ENCODE results near the gene NELL2. TPM values are rescaled to one million over a fixed set of nuclear protein-coding genes. Genes with fewer than 3 reads are reported as not detected.

Gene NELL2
- total and polyA plus RNA-seq, 9 of the 15 experiments (the other 6 are each of a cell fraction or from before 2014, with no cell fraction given) = 0.32 to 1.1 (median 0.53) TPM

DNA sequence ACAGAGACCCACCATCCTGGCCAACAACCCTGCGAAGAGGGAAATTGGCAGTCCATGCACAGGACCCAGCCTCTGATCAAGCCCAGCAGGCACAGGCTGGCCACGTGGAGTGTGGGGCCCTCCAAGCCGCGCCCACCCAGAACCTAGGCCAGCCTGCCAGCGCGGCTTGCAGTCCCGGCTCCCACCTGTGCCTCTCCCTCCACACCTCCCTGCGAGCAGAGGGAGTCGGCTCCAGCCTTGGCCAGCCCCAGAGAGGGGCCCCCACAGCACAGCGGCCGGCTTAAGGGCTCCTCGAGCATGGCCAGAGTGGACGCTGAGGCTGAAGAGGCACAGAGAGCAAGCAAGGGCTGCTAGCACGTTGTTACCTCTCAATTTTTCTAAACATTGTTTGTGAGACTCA is 373.4 kb downstream of the NELL2 start:
- BruUV-seq (replicated peaks) = no TSS peak
- TF ChIP-seq, protein P1, sequence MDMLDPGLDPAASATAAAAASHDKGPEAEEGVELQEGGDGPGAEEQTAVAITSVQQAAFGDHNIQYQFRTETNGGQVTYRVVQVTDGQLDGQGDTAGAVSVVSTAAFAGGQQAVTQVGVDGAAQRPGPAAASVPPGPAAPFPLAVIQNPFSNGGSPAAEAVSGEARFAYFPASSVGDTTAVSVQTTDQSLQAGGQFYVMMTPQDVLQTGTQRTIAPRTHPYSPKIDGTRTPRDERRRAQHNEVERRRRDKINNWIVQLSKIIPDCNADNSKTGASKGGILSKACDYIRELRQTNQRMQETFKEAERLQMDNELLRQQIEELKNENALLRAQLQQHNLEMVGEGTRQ (CRISPR knock-in tag; IDR thresholded peaks at IDR 0.05) = no peak
- TF ChIP-seq MTA2 (IDR thresholded peaks at IDR 0.05; ENCODE audit: low read depth) (no peak), ZNF133 (CRISPR knock-in tag; IDR thresholded peaks at IDR 0.05) (no peak), SRSF9 (IDR thresholded peaks at IDR 0.05; ENCODE audit: borderline replicate concordance, low read depth, low read length) (no peak), SMAD1 (IDR thresholded peaks at IDR 0.05; ENCODE audit: low read depth, low read length, partially characterized antibody) (no peak), RBM22 (IDR thresholded peaks at IDR 0.05; ENCODE audit: low read depth, low read length, poor library complexity, severe bottlenecking) (no peak), NCOR1 (IDR thresholded peaks at IDR 0.05) (no peak), MYC (IDR thresholded peaks at IDR 0.05; ENCODE audit: low read depth, low read length) (no peak), MYC (CRISPR knock-in tag; IDR thresholded peaks at IDR 0.05; ENCODE audit: borderline replicate concordance, low read depth) (no peak), SP2 (IDR thresholded peaks at IDR 0.05; ENCODE audit: extremely low read depth, low read depth, low read length, poor library complexity, severe bottlenecking) (no peak), ZFX (CRISPR knock-in tag; IDR thresholded peaks at IDR 0.05) (no peak), ZNF398 (CRISPR knock-in tag; IDR thresholded peaks at IDR 0.05) (no peak), RCOR1 (IDR thresholded peaks at IDR 0.05; ENCODE audit: borderline replicate concordance in 1 of 2, low read depth in 2 of 2, low read length in 2 of 2) (no peak), ZNF445 (CRISPR knock-in tag; IDR thresholded peaks at IDR 0.05; ENCODE audit: low read depth) (no peak)
- TF ChIP-seq, protein P2, sequence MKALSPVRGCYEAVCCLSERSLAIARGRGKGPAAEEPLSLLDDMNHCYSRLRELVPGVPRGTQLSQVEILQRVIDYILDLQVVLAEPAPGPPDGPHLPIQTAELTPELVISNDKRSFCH (CRISPR knock-in tag; IDR thresholded peaks at IDR 0.05) = no peak
- TF ChIP-seq, protein P2 (tag; IDR thresholded peaks at IDR 0.05) = no peak
- TF ChIP-seq, protein P3, sequence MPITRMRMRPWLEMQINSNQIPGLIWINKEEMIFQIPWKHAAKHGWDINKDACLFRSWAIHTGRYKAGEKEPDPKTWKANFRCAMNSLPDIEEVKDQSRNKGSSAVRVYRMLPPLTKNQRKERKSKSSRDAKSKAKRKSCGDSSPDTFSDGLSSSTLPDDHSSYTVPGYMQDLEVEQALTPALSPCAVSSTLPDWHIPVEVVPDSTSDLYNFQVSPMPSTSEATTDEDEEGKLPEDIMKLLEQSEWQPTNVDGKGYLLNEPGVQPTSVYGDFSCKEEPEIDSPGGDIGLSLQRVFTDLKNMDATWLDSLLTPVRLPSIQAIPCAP (CRISPR knock-in tag; IDR thresholded peaks at IDR 0.05; ENCODE audit: borderline replicate concordance) = no peak
- TF ChIP-seq, protein P4, sequence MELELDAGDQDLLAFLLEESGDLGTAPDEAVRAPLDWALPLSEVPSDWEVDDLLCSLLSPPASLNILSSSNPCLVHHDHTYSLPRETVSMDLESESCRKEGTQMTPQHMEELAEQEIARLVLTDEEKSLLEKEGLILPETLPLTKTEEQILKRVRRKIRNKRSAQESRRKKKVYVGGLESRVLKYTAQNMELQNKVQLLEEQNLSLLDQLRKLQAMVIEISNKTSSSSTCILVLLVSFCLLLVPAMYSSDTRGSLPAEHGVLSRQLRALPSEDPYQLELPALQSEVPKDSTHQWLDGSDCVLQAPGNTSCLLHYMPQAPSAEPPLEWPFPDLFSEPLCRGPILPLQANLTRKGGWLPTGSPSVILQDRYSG (tag; conservative IDR thresholded peaks at IDR 0.05; ENCODE audit: low read depth) = no peak

More for the DNA sequence above, 373.4 kb downstream of the NELL2 start:
- ATAC-seq (no peak), DNase-seq (ENCODE audit: extremely low read depth in 1 of 4, low spot score in 3 of 4) (no peak), FAIRE-seq (no peak)
- WGBS (ENCODE audit: insufficient coverage, low coverage, missing lambda C conversion rate) = 0% methylated on average over 11 of the region's 14 CpGs
- no peaks in the 10 kb centered on the region for H3K4me1 ChIP-seq (replicated peaks in 1 of 2; ENCODE audit: control insufficient read depth in 2 of 2, insufficient read depth in 2 of 2, low read length in 2 of 2)
- POLR2A ChIA-PET = no interaction called here
- no peak overlapping the region for H3K4me3 ChIP-seq
- no peaks in the 10 kb centered on the region for H4K20me1 ChIP-seq (replicated peaks; ENCODE audit: control insufficient read depth, insufficient read depth, low read length)
- in situ Hi-C loops (cut with MboI) = no loop called here
- intact Hi-C loops (cut with micrococcal nuclease) = no loop called here
- no peaks in the 10 kb centered on the region for H3K27me3 ChIP-seq (ENCODE audit: control insufficient read depth in 2 of 2, insufficient read depth in 2 of 2, low read length in 2 of 2)
- H3K9ac ChIP-seq (ENCODE audit: insufficient read depth in 1 of 2, low read depth in 2 of 2, low read length in 2 of 2) = no peak overlapping the region
- no peaks in the 10 kb centered on the region; the same call in none of the 2 replicates for H3K9me3 ChIP-seq (replicated peaks; ENCODE audit: control insufficient read depth, insufficient read depth, low read depth, low read length)
- no peak overlapping the region for H3K4me2 ChIP-seq (ENCODE audit: insufficient read depth, low read length)
- H2AFZ ChIP-seq (ENCODE audit: low read depth, low read length) = no peak overlapping the region
- no peaks in the 10 kb centered on the region for H3K9me1 ChIP-seq (ENCODE audit: control insufficient read depth, insufficient read depth, low read length)
- no peaks in the 10 kb centered on the region for H3K79me2 ChIP-seq (ENCODE audit: control insufficient read depth, insufficient read depth, low read length)
- H3K27ac ChIP-seq (ENCODE audit: extremely low read depth, low read depth, low read length) = no peak overlapping the region
- CTCF ChIA-PET (ENCODE audit: low intra/inter-chr PET ratio) = no interaction called here
- no peaks in the 10 kb centered on the region for H3K36me3 ChIP-seq (ENCODE audit: control insufficient read depth, insufficient read depth, low read length)

Measured in K562 (cell line).